Measurements from ENCODE around the gene PFKL.

PFKL gene

DNA sequence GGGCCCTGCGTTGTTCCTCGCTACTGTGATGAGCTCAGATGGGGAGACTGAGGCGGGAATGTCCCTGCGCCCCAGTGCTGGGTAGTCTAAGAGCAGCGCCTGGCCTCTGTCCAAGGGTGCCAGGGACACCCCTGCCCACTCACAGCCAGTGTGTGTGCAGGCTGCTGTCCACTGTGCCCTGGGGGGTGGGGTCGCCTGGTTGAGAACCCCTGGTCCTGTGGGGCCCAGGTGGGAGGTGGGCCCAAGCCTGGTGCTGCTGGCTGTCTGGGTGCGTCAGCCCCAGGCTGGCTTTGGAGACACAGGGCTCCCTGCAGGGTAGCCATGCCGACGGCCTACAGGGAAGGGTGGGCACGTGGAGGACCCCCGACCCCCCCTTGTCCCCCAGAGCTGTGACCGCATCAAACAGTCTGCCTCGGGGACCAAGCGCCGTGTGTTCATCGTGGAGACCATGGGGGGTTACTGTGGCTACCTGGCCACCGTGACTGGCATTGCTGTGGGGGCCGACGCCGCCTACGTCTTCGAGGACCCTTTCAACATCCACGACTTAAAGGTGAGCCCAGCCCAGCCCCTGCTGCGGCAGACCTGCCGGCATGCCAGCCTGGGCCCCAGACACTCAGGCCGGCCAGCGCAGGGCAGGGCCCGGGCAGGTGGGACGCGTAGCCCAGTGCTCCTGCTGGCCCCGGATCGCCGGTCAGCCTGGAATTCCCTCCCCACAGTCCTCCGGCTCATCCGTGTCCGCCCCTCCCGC is 24.4 kb downstream of the PFKL start:
- no peak for TF ChIP-seq POLR2AphosphoS5 (IDR thresholded peaks at IDR 0.05; ENCODE audit: low read depth)
- no peak for TF ChIP-seq GABPA (IDR thresholded peaks at IDR 0.05; ENCODE audit: low read depth)
- TF ChIP-seq, protein P1, sequence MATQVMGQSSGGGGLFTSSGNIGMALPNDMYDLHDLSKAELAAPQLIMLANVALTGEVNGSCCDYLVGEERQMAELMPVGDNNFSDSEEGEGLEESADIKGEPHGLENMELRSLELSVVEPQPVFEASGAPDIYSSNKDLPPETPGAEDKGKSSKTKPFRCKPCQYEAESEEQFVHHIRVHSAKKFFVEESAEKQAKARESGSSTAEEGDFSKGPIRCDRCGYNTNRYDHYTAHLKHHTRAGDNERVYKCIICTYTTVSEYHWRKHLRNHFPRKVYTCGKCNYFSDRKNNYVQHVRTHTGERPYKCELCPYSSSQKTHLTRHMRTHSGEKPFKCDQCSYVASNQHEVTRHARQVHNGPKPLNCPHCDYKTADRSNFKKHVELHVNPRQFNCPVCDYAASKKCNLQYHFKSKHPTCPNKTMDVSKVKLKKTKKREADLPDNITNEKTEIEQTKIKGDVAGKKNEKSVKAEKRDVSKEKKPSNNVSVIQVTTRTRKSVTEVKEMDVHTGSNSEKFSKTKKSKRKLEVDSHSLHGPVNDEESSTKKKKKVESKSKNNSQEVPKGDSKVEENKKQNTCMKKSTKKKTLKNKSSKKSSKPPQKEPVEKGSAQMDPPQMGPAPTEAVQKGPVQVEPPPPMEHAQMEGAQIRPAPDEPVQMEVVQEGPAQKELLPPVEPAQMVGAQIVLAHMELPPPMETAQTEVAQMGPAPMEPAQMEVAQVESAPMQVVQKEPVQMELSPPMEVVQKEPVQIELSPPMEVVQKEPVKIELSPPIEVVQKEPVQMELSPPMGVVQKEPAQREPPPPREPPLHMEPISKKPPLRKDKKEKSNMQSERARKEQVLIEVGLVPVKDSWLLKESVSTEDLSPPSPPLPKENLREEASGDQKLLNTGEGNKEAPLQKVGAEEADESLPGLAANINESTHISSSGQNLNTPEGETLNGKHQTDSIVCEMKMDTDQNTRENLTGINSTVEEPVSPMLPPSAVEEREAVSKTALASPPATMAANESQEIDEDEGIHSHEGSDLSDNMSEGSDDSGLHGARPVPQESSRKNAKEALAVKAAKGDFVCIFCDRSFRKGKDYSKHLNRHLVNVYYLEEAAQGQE (IDR thresholded peaks at IDR 0.05; ENCODE audit: insufficient replicate concordance, low read depth) = no peak
- TF ChIP-seq, protein P2, sequence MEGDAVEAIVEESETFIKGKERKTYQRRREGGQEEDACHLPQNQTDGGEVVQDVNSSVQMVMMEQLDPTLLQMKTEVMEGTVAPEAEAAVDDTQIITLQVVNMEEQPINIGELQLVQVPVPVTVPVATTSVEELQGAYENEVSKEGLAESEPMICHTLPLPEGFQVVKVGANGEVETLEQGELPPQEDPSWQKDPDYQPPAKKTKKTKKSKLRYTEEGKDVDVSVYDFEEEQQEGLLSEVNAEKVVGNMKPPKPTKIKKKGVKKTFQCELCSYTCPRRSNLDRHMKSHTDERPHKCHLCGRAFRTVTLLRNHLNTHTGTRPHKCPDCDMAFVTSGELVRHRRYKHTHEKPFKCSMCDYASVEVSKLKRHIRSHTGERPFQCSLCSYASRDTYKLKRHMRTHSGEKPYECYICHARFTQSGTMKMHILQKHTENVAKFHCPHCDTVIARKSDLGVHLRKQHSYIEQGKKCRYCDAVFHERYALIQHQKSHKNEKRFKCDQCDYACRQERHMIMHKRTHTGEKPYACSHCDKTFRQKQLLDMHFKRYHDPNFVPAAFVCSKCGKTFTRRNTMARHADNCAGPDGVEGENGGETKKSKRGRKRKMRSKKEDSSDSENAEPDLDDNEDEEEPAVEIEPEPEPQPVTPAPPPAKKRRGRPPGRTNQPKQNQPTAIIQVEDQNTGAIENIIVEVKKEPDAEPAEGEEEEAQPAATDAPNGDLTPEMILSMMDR (IDR thresholded peaks at IDR 0.05; ENCODE audit: insufficient read depth, low read length) = no peak
- TF ChIP-seq SPI1 (IDR thresholded peaks at IDR 0.05; ENCODE audit: borderline replicate concordance, low read depth) = no peak
- H3K4me3 ChIP-seq (replicated peaks; ENCODE audit: insufficient read depth, low read length) = no peak overlapping the region
- H3K27me3 ChIP-seq (ENCODE audit: insufficient read depth, poor library complexity, severe bottlenecking) = no peaks in the 10 kb centered on the region
- DNase-seq (ENCODE audit: low read depth in 1 of 2, low spot score in 1 of 2) = no peak
- no peak overlapping the region for H3K27ac ChIP-seq (replicated peaks)

DNA sequence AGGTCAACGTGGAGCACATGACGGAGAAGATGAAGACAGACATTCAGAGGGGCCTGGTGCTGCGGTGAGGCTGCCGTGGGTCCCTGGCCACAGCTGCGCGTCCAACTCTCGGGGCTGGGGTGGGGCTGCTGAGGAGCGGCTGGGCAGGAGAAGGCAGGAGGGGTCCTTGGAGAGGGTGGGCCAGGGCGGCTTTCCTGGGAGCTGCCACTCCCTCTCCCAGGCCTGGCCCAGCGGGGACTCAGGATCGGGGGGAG is 24.9 kb downstream of the PFKL start:
- Histone ChIP-seq H3K27ac (replicated peaks) (no peak overlapping the region), H3K27me3 (ENCODE audit: insufficient read depth, poor library complexity, severe bottlenecking) (no peaks in the 10 kb centered on the region), H3K4me3 (replicated peaks; ENCODE audit: insufficient read depth, low read length) (no peak overlapping the region)
- no peak for DNase-seq (ENCODE audit: low read depth in 1 of 2, low spot score in 1 of 2)
- no peak for TF ChIP-seq SPI1 (IDR thresholded peaks at IDR 0.05; ENCODE audit: borderline replicate concordance, low read depth)
- TF ChIP-seq, protein P1 (IDR thresholded peaks at IDR 0.05; ENCODE audit: insufficient replicate concordance, low read depth) = no peak
- no peak for TF ChIP-seq POLR2AphosphoS5 (IDR thresholded peaks at IDR 0.05; ENCODE audit: low read depth)
- TF ChIP-seq GABPA (IDR thresholded peaks at IDR 0.05; ENCODE audit: low read depth) = no peak
- TF ChIP-seq, protein P2 (IDR thresholded peaks at IDR 0.05; ENCODE audit: insufficient read depth, low read length) = no peak

DNA sequence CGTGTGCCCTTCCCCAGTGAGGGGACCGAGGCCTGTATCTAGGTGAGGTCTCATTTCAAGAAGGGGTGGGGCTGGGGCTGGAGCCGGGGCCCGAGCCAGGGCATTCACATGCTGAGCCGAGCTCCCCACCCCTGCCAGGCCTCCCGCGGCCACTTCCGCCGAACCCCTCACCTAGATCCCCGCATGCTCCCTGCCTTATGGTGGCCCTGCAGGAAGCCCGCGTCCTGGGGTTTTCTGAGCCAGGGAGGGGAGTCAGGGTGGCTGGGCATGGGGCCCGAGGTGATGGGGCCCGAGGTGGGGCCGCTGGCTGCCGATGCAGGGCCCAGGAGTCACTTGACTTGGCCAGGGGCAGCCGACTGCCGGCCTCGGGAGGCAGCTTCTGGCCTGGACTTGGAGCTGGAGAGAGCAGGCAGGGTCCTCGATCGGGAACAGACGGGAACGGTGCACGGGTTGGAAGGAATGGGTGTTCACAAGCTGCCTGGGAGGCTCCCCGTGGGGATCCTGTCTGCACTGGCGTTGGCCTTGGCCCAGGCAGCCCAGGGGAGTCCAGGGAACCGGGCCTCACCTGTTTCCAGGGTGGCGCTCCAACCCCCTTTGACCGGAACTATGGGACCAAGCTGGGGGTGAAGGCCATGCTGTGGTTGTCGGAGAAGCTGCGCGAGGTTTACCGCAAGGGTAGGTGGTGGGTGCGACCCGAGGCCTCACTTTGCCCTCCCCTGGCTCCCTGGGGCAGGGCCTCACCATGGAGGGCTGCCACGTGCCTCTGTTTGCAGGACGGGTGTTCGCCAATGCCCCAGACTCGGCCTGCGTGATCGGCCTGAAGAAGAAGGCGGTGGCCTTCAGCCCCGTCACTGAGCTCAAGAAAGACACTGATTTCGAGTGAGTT is 25.8 kb downstream of the PFKL start:
- TF ChIP-seq SPI1 (IDR thresholded peaks at IDR 0.05; ENCODE audit: borderline replicate concordance, low read depth) (no peak), POLR2AphosphoS5 (IDR thresholded peaks at IDR 0.05; ENCODE audit: low read depth) (no peak), GABPA (IDR thresholded peaks at IDR 0.05; ENCODE audit: low read depth) (no peak)
- TF ChIP-seq, protein P1 (IDR thresholded peaks at IDR 0.05; ENCODE audit: insufficient replicate concordance, low read depth) = no peak
- TF ChIP-seq, protein P2 (IDR thresholded peaks at IDR 0.05; ENCODE audit: insufficient read depth, low read length) = no peak
- no peak for DNase-seq (ENCODE audit: low read depth in 1 of 2, low spot score in 1 of 2)
- no peaks in the 10 kb centered on the region for H3K27me3 ChIP-seq (ENCODE audit: insufficient read depth, poor library complexity, severe bottlenecking)
- no peak overlapping the region for H3K4me3 ChIP-seq (replicated peaks; ENCODE audit: insufficient read depth, low read length)
- H3K27ac ChIP-seq (replicated peaks) = no peak overlapping the region

Data from HL-60 (cell line).